ENCODE data around the gene C8B. TPM values are rescaled to one million over a fixed set of nuclear protein-coding genes. Genes with fewer than 3 reads are reported as not detected.

Gene C8B
- total and polyA plus RNA-seq, 2 experiments from 2014 or later, result not detected

DNA sequence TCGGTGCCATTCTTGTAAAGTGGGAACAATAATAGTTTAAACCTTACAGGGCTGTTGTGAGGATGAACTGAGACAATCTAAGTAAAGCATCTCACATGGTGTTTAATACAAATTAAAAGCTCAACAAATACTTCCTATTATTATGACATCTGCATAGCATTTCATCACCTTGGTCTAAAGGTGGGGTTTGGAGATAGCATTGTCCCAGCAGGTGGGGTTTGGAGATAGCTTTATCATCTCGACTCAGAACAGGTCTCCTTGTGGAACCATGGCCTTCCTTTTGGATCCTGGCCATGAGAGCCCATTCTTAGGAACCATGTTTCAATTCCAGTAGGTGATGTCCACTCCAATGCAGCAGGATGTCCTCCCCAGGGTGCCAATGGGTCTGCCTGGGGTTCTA is 20.6 kb upstream of the C8B start (continued):
- TF ChIP-seq, protein P1, sequence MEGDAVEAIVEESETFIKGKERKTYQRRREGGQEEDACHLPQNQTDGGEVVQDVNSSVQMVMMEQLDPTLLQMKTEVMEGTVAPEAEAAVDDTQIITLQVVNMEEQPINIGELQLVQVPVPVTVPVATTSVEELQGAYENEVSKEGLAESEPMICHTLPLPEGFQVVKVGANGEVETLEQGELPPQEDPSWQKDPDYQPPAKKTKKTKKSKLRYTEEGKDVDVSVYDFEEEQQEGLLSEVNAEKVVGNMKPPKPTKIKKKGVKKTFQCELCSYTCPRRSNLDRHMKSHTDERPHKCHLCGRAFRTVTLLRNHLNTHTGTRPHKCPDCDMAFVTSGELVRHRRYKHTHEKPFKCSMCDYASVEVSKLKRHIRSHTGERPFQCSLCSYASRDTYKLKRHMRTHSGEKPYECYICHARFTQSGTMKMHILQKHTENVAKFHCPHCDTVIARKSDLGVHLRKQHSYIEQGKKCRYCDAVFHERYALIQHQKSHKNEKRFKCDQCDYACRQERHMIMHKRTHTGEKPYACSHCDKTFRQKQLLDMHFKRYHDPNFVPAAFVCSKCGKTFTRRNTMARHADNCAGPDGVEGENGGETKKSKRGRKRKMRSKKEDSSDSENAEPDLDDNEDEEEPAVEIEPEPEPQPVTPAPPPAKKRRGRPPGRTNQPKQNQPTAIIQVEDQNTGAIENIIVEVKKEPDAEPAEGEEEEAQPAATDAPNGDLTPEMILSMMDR (conservative IDR thresholded peaks at IDR 0.05; ENCODE audit: low read depth in 2 of 2), result no peak

DNA sequence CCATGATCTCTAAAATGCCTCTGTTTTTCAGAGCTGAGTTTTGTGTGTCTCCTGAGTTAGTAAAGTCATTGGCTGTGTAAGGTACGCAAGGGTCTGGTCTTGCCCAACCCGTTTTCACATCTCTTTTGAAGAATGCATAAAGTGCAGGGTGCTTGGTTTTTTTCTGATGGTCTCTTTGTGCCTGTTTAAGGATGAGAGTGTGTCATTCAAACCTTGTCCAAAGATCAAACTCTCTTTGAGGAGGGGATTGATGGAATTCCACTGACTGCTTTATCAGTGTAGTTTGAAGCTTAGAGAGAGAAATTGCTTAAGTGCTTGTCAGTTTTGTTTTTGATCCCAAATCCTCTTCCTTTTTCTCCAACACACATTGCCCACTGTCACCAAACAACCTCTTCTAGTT is 20.0 kb upstream of the C8B start:
- Histone ChIP-seq H3K4me1 (ENCODE audit: insufficient read depth) (no peaks in the 10 kb centered on the region), H3K79me2 (replicated peaks; ENCODE audit: insufficient read depth) (no peaks in the 10 kb centered on the region), H3F3A (replicated peaks; ENCODE audit: low read depth) (no peaks in the 10 kb centered on the region), H3K9me2 (ENCODE audit: insufficient read depth) (peaks cover 11% of the 10 kb centered on the region; the same call in 1 of the 2 replicates), H3K4me2 (no peak overlapping the region), H4K20me1 (replicated peaks; ENCODE audit: insufficient read depth) (no peaks in the 10 kb centered on the region), H3K36me3 (ENCODE audit: insufficient read depth) (no peaks in the 10 kb centered on the region), H3K27ac (ENCODE audit: low read depth) (no peak overlapping the region), H2AFZ (0 out of 2 replicates have a peak overlapping the region, but pooled peaks have one; percentile 52), H3K27me3 (ENCODE audit: insufficient read depth) (no peaks in the 10 kb centered on the region), H3K4me3 (no peak overlapping the region)
- no peak overlapping the region for H3K4me3 Mint-ChIP-seq
- DNase-seq (ENCODE audit: low spot score), result no peak
- no peak for ATAC-seq
- no peaks in the 10 kb centered on the region for H3K36me3 Mint-ChIP-seq (ENCODE audit: low read depth)
- no peaks in the 10 kb centered on the region for H3K4me1 Mint-ChIP-seq
- peaks cover 1% of the 10 kb centered on the region for H3K27me3 Mint-ChIP-seq (ENCODE audit: insufficient read depth, low read depth, poor library complexity)
- TF ChIP-seq, protein P2, sequence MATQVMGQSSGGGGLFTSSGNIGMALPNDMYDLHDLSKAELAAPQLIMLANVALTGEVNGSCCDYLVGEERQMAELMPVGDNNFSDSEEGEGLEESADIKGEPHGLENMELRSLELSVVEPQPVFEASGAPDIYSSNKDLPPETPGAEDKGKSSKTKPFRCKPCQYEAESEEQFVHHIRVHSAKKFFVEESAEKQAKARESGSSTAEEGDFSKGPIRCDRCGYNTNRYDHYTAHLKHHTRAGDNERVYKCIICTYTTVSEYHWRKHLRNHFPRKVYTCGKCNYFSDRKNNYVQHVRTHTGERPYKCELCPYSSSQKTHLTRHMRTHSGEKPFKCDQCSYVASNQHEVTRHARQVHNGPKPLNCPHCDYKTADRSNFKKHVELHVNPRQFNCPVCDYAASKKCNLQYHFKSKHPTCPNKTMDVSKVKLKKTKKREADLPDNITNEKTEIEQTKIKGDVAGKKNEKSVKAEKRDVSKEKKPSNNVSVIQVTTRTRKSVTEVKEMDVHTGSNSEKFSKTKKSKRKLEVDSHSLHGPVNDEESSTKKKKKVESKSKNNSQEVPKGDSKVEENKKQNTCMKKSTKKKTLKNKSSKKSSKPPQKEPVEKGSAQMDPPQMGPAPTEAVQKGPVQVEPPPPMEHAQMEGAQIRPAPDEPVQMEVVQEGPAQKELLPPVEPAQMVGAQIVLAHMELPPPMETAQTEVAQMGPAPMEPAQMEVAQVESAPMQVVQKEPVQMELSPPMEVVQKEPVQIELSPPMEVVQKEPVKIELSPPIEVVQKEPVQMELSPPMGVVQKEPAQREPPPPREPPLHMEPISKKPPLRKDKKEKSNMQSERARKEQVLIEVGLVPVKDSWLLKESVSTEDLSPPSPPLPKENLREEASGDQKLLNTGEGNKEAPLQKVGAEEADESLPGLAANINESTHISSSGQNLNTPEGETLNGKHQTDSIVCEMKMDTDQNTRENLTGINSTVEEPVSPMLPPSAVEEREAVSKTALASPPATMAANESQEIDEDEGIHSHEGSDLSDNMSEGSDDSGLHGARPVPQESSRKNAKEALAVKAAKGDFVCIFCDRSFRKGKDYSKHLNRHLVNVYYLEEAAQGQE (IDR thresholded peaks at IDR 0.05; ENCODE audit: unreplicated experiment), result no peak
- TF ChIP-seq CREB1 (CRISPR knock-in tag; IDR thresholded peaks at IDR 0.05; ENCODE audit: low read depth) (no peak), ZNF331 (CRISPR knock-in tag; IDR thresholded peaks at IDR 0.05; ENCODE audit: low read depth) (no peak), POLR2AphosphoS5 (IDR thresholded peaks at IDR 0.05; ENCODE audit: low read depth) (no peak)
- TF ChIP-seq, protein P1 (conservative IDR thresholded peaks at IDR 0.05; ENCODE audit: low read depth in 2 of 2), result no peak
- no peak overlapping the region for H3K27ac Mint-ChIP-seq
- H3K9me3 Mint-ChIP-seq, result no peaks in the 10 kb centered on the region; the same call in 2 of the 3 replicates

Measured in GM23338 (cell line).